GM21786 (cell line): ENCODE data around the gene CRTC3.
A peak's percentile ranks its signal among the peaks of the same experiment; 100 is the strongest.
"Not testable (repeated sequence)": the region's sequence is repeated elsewhere in the genome, so short reads cannot be mapped to it uniquely, and the experiment has no call there.

ENCODE experiments used
- ATAC-seq: cut with Tn5 transposase; IDR thresholded peaks from one replicate; pipeline ENCODE4 v1.9.1; 2021; ENCODE audit not compliant: unreplicated experiment

The CRTC3 gene

GRCh38 chr15:90619468-90619867 lies 89.7 kb downstream of the CRTC3 start:
- ATAC-seq: no peak

DNA sequence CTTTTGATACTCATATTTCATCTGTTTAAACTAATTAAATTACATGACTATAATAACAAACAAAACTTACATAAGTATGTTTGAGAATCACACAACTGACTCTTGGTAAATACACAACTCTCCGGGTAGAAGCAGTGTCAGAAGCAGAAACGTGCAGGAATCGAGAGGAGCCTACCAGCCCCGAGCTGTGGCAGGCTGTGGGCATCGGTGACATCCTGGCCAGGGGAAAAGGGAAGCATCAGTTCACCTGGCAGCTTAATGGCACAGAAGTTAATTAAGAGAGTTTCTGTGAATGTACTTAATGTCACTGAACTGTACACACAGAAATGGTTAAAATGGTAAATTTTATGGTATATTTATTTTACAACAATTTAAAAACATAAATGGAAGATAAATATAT lies 90.2 kb downstream of the CRTC3 start:
- peak; percentile 12 for ATAC-seq

DNA sequence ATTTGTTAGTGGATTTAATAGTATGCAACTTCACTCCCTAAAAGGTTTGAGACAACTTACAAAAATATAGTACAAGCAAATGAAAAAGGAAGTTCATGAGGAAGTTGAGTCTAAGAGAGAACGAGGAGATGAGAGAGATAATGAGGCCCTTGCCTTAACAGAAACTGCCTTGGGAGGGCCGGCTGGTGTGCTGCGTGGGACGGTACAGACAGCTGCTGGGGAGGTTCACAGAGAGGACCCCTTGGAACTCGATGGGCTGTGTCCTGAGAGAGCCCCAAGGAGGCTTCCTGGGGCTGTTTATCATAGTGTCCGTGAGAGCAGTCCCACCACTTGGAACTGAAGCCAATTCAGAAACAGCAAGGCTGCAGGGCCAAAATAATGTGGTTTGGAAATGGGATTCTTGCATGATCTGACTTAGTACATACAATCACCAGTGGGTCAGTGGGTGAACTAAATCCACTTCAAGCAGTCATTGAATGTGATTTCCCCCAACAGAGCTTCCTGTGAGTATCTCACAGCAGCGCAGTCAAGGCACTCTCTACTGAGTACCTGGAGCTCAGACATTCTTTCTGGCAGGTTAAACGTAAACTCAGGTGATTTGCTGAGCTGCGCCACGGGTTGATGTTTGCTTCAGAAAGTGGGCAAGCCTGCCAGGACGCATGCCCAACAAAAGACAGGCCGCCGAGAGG lies 90.8 kb downstream of the CRTC3 start:
- ATAC-seq: peak; percentile 71

DNA sequence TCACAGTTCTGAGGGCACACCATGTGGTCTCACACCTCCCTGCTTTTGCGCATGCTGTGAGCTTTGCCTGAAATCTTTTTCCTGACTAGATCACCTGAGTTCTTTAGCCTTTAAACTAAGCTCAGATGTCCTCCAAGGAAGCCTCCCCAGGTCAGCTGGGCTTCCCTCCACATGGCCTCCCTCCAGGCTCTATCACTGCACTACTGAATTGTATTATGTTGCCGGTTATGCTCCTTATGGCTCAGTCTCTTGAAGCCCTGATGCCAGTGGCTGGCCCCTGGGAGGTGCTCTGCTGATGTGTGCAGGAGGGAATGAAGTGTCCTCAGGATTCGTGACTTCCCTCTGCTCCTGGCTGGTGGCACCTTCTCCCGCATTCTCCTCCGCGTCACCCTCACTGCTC lies 94.1 kb downstream of the CRTC3 start:
- ATAC-seq: no peak

DNA sequence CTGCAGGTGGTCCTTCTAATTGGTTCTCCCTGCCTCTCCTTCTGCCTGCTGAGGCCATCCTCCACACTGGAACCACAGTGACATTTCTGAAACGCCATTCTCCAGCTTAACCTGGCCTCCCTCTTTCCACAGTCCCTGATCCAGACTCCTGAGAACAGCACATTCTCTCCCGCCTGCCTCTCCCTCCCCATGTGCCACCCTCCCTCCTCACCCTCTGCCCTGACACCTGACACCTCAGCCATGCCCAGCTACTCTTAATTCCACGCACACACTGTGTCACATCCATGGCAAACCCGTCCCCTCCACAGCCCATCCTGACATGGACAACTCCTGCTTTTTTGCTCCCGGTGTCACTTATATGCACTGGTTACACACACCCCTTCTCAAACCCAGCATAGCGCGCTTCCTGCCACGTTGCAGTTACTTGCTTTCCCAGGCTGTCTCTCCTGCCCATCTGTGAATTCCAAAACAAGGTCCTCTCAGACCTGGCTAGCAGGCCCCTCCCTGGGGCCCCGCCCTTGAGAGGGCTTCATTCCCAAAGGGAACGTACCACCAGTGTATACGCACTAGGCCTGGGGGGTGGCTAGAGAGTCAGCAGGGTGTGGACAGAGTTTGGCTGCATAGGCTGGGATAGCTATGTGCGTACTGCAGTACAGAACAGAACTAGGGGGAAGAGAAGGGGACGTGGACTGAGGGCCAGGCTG lies 94.7 kb downstream of the CRTC3 start:
- no peak for ATAC-seq

- no peak for ATAC-seq
Measured at GRCh38 chr15:90625037-90625436, 95.3 kb downstream of the CRTC3 start.

GRCh38 chr15:90629217-90629616 lies 99.5 kb downstream of the CRTC3 start:
- ATAC-seq: no peak

- no peak for ATAC-seq
Measured at GRCh38 chr15:90633360-90633759, 103.6 kb downstream of the CRTC3 start.

DNA sequence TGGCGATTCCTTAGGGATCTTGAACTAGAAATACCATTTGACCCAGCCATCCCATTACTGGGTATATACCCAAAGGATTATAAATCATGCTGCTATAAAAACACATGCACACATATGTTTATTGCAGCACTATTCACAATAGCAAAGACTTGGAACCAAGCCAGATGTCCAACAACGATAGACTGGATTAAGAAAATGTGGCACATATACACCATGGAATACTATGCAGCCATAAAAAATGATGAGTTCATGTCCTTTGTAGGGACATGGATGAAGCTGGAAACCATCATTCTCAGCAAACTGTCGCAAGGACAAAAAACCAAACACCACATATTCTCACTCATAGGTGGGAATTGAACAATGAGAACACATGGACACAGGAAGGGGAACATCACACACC lies 107.3 kb downstream of the CRTC3 start:
- not testable (repeated sequence) for ATAC-seq

GRCh38 chr15:90637693-90638092 lies 108.0 kb downstream of the CRTC3 start:
- no peak for ATAC-seq

DNA sequence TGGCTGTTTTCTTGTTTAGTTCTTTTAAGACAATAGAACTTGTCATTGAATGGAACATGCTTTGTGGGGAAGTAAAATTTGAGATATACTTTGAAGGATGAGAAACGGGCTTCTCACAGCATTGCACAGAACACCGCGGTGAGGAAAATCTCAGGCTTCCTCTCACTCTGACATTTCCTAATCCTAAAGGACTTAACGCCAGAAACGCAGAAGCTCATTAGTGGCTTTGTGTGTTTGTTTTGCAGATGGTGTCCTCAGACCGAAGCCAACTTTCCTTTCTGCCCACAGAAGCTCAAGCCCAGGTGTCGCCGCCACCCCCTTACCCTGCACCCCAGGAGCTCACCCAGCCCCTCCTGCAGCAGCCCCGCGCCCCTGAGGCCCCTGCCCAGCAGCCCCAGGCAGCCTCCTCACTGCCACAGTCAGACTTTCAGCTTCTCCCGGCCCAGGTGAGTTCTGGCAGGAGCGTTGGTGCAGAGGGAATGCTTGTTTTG lies 108.5 kb downstream of the CRTC3 start:
- ATAC-seq: no peak

DNA sequence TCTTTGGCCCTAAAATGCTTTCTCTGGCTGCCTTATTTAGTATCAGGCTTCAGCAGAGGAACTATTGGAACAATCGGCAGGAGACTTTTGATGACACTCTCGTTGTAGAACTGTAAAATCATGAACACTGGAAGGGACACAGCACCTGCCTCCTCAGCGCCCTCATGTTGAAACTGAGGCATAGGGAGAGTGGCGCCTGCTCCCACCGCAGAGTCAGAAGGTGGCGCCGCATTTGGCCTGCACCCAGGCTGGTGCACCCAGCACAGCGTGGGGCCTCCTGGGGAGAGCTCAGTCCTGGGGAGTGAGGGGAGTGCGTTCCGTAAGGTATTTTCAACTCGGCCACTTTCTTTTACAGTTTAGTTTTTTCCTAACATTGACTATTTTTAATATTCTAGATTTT lies 109.2 kb downstream of the CRTC3 start:
- ATAC-seq: no peak

- ATAC-seq: no peak
Measured at GRCh38 chr15:90640862-90641261, 111.1 kb downstream of the CRTC3 start.

DNA sequence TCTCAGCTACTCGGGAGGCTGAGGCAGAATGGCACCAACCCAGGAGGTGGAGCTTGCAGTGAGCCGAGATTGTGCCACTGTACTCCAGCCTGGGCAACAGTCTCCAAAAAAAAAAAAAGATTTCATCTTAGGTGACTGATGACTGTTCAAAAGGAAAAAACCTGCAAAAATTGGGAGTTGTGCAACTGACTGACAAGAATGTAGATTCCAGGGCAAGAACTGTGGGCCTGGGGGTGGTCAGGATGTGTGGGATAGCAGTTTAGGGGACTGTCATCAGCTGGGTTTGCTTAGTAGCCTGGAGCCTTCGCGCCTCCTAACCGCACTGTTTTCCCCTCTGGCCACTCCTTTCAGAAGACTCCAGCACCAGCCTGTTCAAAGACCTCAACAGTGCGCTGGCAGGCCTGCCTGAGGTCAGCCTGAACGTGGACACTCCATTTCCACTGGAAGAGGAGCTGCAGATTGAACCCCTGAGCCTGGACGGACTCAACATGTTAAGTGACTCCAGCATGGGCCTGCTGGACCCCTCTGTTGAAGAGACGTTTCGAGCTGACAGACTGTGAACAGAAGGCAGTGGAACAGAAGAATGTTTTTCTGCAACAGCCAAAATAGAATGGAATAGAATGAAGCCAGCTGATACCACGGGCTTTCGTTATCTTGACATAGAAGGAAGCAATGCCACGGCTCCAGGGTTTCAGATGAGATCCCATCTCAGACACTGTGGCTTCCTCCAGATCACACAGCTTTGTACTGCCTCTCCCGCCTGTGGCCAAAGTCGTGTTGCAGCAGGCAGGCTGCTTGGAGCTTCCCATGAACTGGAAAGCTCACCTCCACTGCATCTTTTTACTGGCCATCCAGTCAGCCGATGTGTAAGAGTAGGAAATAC lies 112.1 kb downstream of the CRTC3 start:
- no peak for ATAC-seq

DNA sequence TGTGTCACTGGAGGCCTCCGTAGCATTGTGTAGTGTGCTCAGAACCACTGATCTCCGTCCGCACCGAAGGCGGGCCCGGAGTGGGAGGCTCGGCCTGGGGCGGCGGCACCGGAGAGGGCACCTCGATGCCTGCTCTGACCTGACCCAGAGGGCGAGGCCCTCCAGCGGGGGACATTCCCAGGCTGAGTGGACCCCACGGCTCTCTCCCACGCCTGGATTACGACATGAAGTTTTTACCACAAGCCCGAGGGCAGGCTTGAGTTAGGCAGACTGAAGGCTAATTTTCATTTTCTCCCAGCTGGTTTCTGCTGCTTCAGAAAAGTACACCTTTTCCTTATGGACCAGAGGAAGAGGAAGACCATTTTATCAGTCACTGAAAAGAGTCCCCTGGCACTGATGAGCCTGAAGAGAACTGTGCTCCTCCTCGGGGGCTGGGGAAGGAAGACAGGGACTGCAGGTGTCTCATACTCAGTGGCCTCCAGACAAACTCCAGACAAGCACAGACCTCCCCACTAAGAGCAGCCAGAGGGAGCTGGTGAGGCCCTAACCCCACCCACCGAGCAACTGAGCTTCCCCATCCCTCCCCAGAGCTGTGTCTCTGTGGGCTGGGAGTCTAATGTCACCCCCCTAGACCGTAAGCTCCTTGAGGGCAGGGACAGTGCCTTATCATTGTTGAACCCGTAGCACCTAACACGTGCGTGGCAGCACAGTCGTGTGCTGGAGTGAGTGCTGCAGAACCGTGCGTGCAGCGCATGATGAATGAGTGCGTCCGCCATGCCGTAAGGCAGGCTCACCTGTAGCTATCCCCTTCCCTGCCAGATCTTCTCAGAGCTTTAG lies 113.0 kb downstream of the CRTC3 start:
- ATAC-seq: no peak

DNA sequence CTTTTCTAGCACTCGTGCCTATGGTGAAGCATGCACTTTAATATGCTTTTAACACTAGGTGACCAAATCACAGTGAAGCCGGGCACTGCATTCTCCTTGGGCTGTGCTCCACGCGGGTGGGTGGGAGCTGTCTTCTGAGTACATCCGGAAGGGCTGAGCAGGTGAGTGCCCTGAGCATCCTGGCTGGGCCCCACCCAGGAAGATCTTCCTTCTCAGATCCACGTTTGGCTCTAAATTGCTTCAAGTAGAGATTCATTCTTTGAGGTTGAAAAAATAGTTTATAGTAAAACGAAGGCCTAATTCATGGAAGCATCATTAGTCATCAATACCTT lies 113.5 kb downstream of the CRTC3 start:
- ATAC-seq: no peak

DNA sequence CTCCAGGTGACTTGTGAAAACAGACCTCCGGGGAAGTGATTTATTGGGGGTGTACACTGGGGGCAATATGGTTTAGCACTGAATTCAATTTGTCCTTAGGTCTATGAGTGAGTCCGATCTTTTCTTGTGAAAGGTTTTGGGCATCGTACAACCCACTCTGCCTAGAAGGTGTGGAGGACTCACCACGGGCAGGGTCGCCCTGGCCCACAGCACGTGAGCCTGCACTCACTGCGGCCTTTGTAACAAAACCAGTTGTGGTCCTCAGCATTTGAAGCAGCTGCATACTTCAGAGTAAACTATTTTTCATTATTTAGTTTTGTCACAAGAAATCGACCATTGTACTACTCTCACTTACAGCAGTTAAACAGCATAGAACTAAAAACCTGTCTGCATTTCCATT lies 114.8 kb downstream of the CRTC3 start:
- ATAC-seq: no peak

DNA sequence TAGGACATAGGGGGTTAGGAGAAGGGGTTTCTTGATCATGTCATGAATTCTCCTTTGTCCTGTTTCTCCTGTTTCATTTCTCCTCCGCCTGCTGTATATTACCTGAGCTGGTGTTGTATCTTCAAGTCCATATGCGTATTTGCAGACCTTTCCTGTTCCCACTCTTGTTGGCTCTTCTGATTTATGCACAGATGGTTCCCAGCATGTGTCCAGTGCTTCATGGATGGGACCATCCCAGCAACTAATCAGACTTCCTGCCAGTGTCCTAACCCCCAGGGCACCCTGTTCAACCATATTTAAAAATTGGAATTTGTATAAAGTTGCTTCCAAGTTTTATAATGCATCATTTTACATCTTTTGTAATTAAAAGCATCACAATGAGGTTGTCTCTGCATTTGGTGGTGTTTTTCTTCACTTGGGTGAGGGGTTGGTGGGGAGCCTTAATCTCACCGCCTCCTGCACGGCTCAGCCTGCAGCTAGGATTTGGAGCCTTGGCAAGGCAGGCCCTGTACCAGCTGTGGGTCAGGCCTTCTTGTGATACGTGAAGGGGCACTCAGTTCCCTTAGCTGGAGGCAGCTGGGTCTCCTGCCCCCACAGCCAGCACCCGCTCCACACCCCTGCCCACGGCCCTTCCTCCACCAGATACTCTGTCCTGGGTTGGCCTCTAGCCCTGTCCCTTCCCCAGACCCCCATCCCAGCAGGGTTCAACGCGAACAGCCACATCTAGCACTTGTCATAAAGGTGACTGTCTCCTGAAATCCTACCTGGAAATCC lies 115.4 kb downstream of the CRTC3 start:
- no peak for ATAC-seq

DNA sequence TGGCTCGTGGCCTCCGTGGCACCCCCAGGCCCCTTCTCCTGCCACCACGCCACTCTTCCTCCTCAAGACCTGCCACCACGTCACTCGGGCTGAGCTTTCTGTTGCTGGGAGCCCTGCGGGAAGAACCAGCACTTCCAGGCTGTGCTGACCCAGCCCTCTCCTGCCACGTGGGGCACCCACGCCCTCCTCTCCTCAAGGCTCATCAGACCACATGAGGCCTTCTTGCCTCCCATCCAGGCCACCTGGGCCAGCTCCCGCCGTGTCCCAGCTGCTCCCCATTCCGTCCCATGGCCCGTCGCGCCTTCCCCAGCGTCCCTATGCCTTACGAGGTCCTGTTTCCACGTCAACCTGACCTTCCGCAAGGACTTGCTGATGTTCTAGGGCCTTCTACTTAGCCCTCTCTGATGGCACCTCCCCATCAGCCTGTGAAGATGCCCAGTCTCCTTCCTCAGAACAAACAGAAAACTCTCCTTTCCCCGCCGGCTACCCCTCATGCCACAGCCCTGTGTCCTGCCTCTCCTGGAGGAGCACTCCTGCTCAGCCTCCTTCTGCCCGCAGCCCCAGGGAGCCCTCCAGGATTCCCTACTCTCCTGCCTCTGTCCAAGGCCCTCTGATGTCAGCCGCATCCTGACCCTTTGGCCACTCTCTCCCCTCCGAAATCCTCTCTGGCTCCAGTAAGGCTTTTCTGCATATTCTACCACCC lies 116.3 kb downstream of the CRTC3 start:
- no peak for ATAC-seq
